Keratinocyte (primary cell): ENCODE measurements around the gene SURF4. TPM values are rescaled to one million over a fixed set of nuclear protein-coding genes. Genes with fewer than 3 reads are reported as not detected.

ENCODE experiments used
- DNase-seq: peaks from one replicate; pipeline ENCODE4 v3.0.0-alpha.2; 2011; ENCODE audit warnings: low read depth, missing footprints, low spot score
- FAIRE-seq: peaks from 2 replicates; lab custom pipeline; 2011; peaks lifted over from hg19 to GRCh38; lab: Jason Lieb, UNC
- H2AFZ ChIP-seq: 2 replicates; pipeline ENCODE4 v1.6.0; 2012; ENCODE audit warnings: low read length, control low read depth, inconsistent platforms; ENCODE audit not compliant: control insufficient read depth
- H3K27ac ChIP-seq: 2 replicates; pipeline ENCODE4 v1.5.1; 2011; ENCODE audit warnings: low read length; ENCODE audit not compliant: control insufficient read depth, insufficient read depth
- H3K27me3 ChIP-seq: 3 replicates; pipeline ENCODE4 v1.6.0; 2011; ENCODE audit warnings: low read length; ENCODE audit not compliant: control insufficient read depth, insufficient read depth; ENCODE audit errors: extremely low read depth
- H3K36me3 ChIP-seq, 2 experiments: 2 replicates in 1 of 2; 3 replicates in 1 of 2; pipeline ENCODE4 v1.5.1; 2011; ENCODE audit warnings: low read length in 2 of 2, mild to moderate bottlenecking in 1 of 2; ENCODE audit not compliant: control insufficient read depth in 2 of 2, insufficient read depth in 2 of 2; ENCODE audit errors: extremely low read depth in 1 of 2
- H3K4me1 ChIP-seq: 3 replicates; pipeline ENCODE4 v1.5.1; 2011; ENCODE audit warnings: low read length; ENCODE audit not compliant: control insufficient read depth, insufficient read depth; ENCODE audit errors: extremely low read depth
- H3K4me2 ChIP-seq: 3 replicates; pipeline ENCODE4 v1.6.0; 2011; ENCODE audit warnings: low read depth, low read length; ENCODE audit not compliant: control insufficient read depth, insufficient read depth; ENCODE audit errors: extremely low read depth
- H3K4me3 ChIP-seq, 3 experiments: fragments of 200-600 bp in 1 of 3; sonication (generic) in 1 of 3; 2 replicates in 2 of 3; 3 replicates in 1 of 3; pipeline ENCODE4 v1.5.1; 2011 to 2016; ENCODE audit warnings: low read length in 3 of 3, mild to moderate bottlenecking in 3 of 3, control low read depth in 2 of 3, inconsistent platforms in 1 of 3, low read depth in 1 of 3, mixed read lengths in 1 of 3, mixed run types in 1 of 3, moderate library complexity in 1 of 3; ENCODE audit not compliant: control insufficient read depth in 2 of 3, insufficient read depth in 2 of 3; ENCODE audit errors: extremely low read depth in 1 of 3
- H3K79me2 ChIP-seq: 2 replicates; pipeline ENCODE4 v1.6.0; 2012; ENCODE audit warnings: low read length; ENCODE audit not compliant: control insufficient read depth, insufficient read depth
- H3K9ac ChIP-seq: 3 replicates; pipeline ENCODE4 v1.6.0; 2011; ENCODE audit warnings: low read length; ENCODE audit not compliant: control insufficient read depth, insufficient read depth; ENCODE audit errors: extremely low read depth
- H3K9me1 ChIP-seq: 3 replicates; pipeline ENCODE4 v1.6.0; 2011; ENCODE audit warnings: low read length; ENCODE audit not compliant: control insufficient read depth, insufficient read depth; ENCODE audit errors: extremely low read depth
- H3K9me3 ChIP-seq: 2 replicates; pipeline ENCODE4 v1.5.1; 2012; ENCODE audit warnings: low read depth, low read length; ENCODE audit not compliant: control insufficient read depth
- H4K20me1 ChIP-seq: 3 replicates; pipeline ENCODE4 v1.6.0; 2011; ENCODE audit warnings: low read length; ENCODE audit not compliant: control insufficient read depth, insufficient read depth; ENCODE audit errors: extremely low read depth
- EZH2 ChIP-seq: IDR thresholded peaks from one replicate; pipeline ENCODE4 v1.6.1; 2012; ENCODE audit warnings: inconsistent platforms, mild to moderate bottlenecking, low read length, moderate library complexity
- dilution Hi-C: fragments of 300-500 bp; cut with MboI; formaldehyde crosslinking; loops from one replicate; pipeline ENCODE4 v1.7.0; 2020; ENCODE audit warnings: low sequenced_read_pairs; ENCODE audit not compliant: extremely low pct_ligation_motif_present
- polyA plus RNA-seq, 5 experiments: library from polyadenylated mRNA; depleted of rRNA in 3 of 5; stranded (reverse) in 3 of 5; stranded (forward) in 1 of 5; unstranded in 1 of 5; fragments of >200 nt; gene quantifications; 1 replicate in 1 of 5; 2 replicates in 3 of 5; 3 replicates in 1 of 5; pipeline versions ENCODE4 v1.2.1 to v1.2.3, GENCODE V29; 2011 to 2012; ENCODE audit warnings: missing spikeins in 2 of 5, low read depth in 1 of 5, low replicate concordance in 1 of 5
- TF ChIP-seq, protein P1 (sequence below), 3 experiments: IDR thresholded peaks in 1 of 3; conservative IDR thresholded peaks in 1 of 3; optimal IDR thresholded peaks in 1 of 3; 2 replicates in 2 of 3; 3 replicates in 1 of 3; pipeline versions ENCODE3 to v1.5.1; 2011; ENCODE audit warnings: low read length in 3 of 3, mild to moderate bottlenecking in 3 of 3, moderate library complexity in 2 of 3, control low read depth in 1 of 3, inconsistent platforms in 1 of 3; ENCODE audit not compliant: insufficient read depth in 2 of 3; ENCODE audit errors: extremely low read depth in 1 of 3

Gene SURF4
- polyA plus RNA-seq, 1 donor (not counting 4 experiments of a cell fraction or from before 2014, with no cell fraction given) = 153 TPM

DNA sequence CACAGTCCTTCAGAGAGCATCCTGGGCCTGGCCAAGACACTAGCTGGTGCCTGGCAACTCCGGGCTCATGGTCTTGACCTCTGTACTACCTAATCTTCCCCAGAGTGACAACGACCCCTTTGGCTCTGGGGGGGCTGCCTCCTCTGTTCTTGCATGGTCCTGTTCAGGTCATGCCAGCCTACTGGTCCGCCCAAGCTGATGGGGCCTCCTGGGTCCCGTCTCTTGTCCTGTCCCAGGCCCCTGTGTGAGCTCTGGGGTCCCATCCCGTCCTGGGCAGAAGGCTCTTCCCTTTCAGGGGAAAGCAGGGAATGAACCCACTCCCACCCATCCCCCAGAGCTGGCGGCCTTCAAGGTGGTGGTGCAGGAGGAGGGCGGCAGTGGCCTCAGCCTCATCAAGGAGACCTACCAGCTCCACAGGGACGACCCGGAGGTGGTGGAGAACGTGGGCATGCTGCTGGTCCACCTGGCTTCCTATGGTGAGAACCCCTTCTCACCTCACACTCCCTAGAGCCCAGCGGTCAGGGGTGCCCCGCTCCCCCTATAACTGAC, 28.7 kb upstream of the SURF4 start:
- peaks cover 4% of the 10 kb centered on the region for H4K20me1 ChIP-seq
- no peak overlapping the region for H3K4me2 ChIP-seq
- no peak for FAIRE-seq
- peaks cover 21% of the 10 kb centered on the region in 2 experiments for H3K36me3 ChIP-seq
- no peak overlapping the region for H3K27ac ChIP-seq
- no peak for TF ChIP-seq EZH2
- TF ChIP-seq, protein P1, sequence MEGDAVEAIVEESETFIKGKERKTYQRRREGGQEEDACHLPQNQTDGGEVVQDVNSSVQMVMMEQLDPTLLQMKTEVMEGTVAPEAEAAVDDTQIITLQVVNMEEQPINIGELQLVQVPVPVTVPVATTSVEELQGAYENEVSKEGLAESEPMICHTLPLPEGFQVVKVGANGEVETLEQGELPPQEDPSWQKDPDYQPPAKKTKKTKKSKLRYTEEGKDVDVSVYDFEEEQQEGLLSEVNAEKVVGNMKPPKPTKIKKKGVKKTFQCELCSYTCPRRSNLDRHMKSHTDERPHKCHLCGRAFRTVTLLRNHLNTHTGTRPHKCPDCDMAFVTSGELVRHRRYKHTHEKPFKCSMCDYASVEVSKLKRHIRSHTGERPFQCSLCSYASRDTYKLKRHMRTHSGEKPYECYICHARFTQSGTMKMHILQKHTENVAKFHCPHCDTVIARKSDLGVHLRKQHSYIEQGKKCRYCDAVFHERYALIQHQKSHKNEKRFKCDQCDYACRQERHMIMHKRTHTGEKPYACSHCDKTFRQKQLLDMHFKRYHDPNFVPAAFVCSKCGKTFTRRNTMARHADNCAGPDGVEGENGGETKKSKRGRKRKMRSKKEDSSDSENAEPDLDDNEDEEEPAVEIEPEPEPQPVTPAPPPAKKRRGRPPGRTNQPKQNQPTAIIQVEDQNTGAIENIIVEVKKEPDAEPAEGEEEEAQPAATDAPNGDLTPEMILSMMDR (optimal IDR thresholded peaks at IDR 0.05 in 1 of 3, IDR thresholded peaks at IDR 0.05 in 1 of 3, conservative IDR thresholded peaks at IDR 0.05 in 1 of 3; ENCODE audit: extremely low read depth in 1 of 3, insufficient read depth in 2 of 3, low read length in 3 of 3) = no peak
- no peak overlapping the region for H3K9ac ChIP-seq
- no peaks in the 10 kb centered on the region for H3K79me2 ChIP-seq
- no peak overlapping the region for H2AFZ ChIP-seq
- H3K27me3 ChIP-seq = no peaks in the 10 kb centered on the region
- H3K9me1 ChIP-seq = no peaks in the 10 kb centered on the region
- H3K9me3 ChIP-seq = no peaks in the 10 kb centered on the region
- H3K4me3 ChIP-seq = no peak overlapping the region
- no peak for DNase-seq
- dilution Hi-C loops = no loop called here
- no peaks in the 10 kb centered on the region for H3K4me1 ChIP-seq

GRCh38 chr9:133403766-133404453, 28.1 kb upstream of the SURF4 start:
- no peaks in the 10 kb centered on the region for H3K9me1 ChIP-seq
- H3K36me3 ChIP-seq = peaks cover 18 to 19% of the 10 kb centered on the region in 2 experiments
- H3K9me3 ChIP-seq = no peaks in the 10 kb centered on the region
- H3K4me2 ChIP-seq = no peak overlapping the region
- no peaks in the 10 kb centered on the region for H3K27me3 ChIP-seq
- no peak overlapping the region for H3K4me3 ChIP-seq
- no peaks in the 10 kb centered on the region for H3K4me1 ChIP-seq
- TF ChIP-seq EZH2 = no peak
- TF ChIP-seq, protein P1 (optimal IDR thresholded peaks at IDR 0.05 in 1 of 3, IDR thresholded peaks at IDR 0.05 in 1 of 3, conservative IDR thresholded peaks at IDR 0.05 in 1 of 3; ENCODE audit: extremely low read depth in 1 of 3, insufficient read depth in 2 of 3, low read length in 3 of 3) = peak; percentile 75 to 90 (median 89)
- H3K79me2 ChIP-seq = no peaks in the 10 kb centered on the region
- FAIRE-seq = peak; percentile 86
- H4K20me1 ChIP-seq = peaks cover 4% of the 10 kb centered on the region
- no peak overlapping the region for H3K27ac ChIP-seq
- peak; percentile 70 for DNase-seq
- no peak overlapping the region for H3K9ac ChIP-seq
- dilution Hi-C loops = no loop called here
- H2AFZ ChIP-seq = no peak overlapping the region
